Esophagus muscularis mucosa (tissue), 4 donors: Measurements from ENCODE around the gene TMEM59L. TPM values are rescaled to one million over a fixed set of nuclear protein-coding genes. Genes with fewer than 3 reads are reported as not detected.

Experiments used
- DNase-seq: peaks from one replicate; pipeline ENCODE4 v3.0.0-alpha.2; 2017; ENCODE audit errors: extremely low spot score
- H3K27ac ChIP-seq, 4 donors: fragments of 200-600 bp; sonication (generic); replicated peaks in 1 of 4; 1 replicate in 3 of 4; 2 replicates in 1 of 4; pipeline ENCODE4 v1.5.1; 2016 to 2019; ENCODE audit warnings: mild to moderate bottlenecking in 1 of 4
- H3K27me3 ChIP-seq, 4 donors: fragments of 200-600 bp; sonication (generic); one replicate each; pipeline versions ENCODE4 v1.5.1 to v1.6.0; 2016 to 2019
- H3K36me3 ChIP-seq, 4 donors: fragments of 200-600 bp; sonication (generic); one replicate each; pipeline ENCODE4 v1.5.1; 2016 to 2019
- H3K4me1 ChIP-seq, 4 donors: fragments of 200-600 bp; sonication (generic); one replicate each; pipeline ENCODE4 v1.5.1; 2016 to 2019
- H3K4me3 ChIP-seq, 4 donors: fragments of 200-600 bp; sonication (generic); 1 replicate in 2 of 4; 2 replicates in 2 of 4; pipeline ENCODE4 v1.5.1; 2016 to 2019; ENCODE audit warnings: mild to moderate bottlenecking in 4 of 4, moderate library complexity in 1 of 4
- H3K9me3 ChIP-seq, 4 donors: fragments of 200-600 bp; sonication (generic); 1 replicate in 3 of 4; 2 replicates in 1 of 4; pipeline ENCODE4 v1.5.1; 2016 to 2019
- EP300 ChIP-seq: sonication (generic); formaldehyde crosslinking; IDR thresholded peaks from one replicate; pipeline ENCODE4 v1.6.1; 2017; ENCODE audit warnings: antibody characterized with exemption
- POLR2A ChIP-seq: fragments of 450-650 bp; IDR thresholded peaks from one replicate; pipeline ENCODE4 v1.6.1; 2017; ENCODE audit warnings: antibody characterized with exemption, moderate library complexity, mild to moderate bottlenecking, low read depth
- POLR2AphosphoS5 ChIP-seq, 2 donors: sonication (generic); formaldehyde crosslinking; IDR thresholded peaks; one replicate each; pipeline ENCODE4 v1.6.1; 2017; ENCODE audit warnings: antibody characterized with exemption in 2 of 2
- WGBS: methylation state at CpG from one replicate; pipeline ENCODE4 v1.1.5; 2018; 5-methylcytosine and 5-hydroxymethylcytosine counted together
- intact Hi-C: fragments of 100-400 bp; cut with DNase I; formaldehyde crosslinking; loops from one replicate; pipeline ENCODE4 v1.15.1; 2023
- total RNA-seq, 4 donors: library from RNA; depleted of rRNA; stranded (reverse); fragments of >200 nt; gene quantifications; one replicate each; pipeline versions ENCODE4 v1.1.0 to v1.2.1, GENCODE V29; 2016
- TF ChIP-seq, protein P1 (sequence below), 3 experiments: fragments of 200-600 bp in 2 of 3; fragments of 450-650 bp in 1 of 3; sonication (generic) in 2 of 3; IDR thresholded peaks; one replicate each; pipeline ENCODE4 v1.5.1; 2017 to 2019; ENCODE audit warnings: antibody characterized with exemption in 3 of 3, mild to moderate bottlenecking in 2 of 3, moderate library complexity in 1 of 3

Gene TMEM59L
- total RNA-seq, 4 donors from 2014 or later = 2.4 to 3.6 (median 2.8) TPM

DNA sequence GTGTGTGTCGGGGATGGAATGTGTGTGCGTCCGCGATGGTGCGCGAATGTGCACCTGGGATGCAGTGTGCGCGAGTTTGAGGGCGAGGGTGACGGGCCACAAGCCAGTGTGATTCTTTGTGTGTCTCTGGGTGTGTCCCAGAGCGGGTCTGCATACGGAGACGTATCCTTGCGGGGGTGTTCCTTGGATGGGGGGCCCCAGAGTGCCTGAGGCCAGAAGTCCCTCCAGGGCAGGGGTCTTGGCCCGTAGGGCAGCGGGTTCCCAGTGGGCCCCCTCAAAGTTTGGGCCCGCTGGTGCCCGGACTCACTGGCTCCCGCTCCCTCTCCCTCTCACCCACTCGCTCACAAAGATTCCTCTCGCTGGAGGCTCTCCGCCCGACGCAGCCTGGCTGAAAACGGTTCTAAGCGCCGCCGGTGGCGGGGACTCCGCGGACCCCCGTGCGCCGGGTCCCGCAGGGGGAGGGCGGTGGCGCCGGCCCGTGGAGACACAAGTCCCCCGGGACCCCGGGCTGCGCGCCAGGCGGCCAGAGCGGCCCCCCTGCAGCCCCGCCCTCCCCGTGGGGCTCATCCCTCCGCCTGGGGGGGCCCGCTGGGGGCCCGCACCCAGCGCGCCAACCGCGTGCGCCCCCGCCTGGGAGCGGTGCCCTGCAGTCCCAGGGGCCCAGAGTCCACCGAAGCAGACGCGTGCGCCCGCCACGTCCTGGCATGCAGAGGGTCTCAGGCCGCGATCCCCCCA, 7.0 kb upstream of the TMEM59L start:
- peaks cover 22 to 52% (median 43%) of the 10 kb centered on the region in 4 donors for H3K4me1 ChIP-seq
- H3K27ac ChIP-seq = peak overlapping the region in 1 of 4 donors; percentile 24
- peak overlapping the region; percentile 39 to 56 (median 48) for H3K4me3 ChIP-seq

DNA sequence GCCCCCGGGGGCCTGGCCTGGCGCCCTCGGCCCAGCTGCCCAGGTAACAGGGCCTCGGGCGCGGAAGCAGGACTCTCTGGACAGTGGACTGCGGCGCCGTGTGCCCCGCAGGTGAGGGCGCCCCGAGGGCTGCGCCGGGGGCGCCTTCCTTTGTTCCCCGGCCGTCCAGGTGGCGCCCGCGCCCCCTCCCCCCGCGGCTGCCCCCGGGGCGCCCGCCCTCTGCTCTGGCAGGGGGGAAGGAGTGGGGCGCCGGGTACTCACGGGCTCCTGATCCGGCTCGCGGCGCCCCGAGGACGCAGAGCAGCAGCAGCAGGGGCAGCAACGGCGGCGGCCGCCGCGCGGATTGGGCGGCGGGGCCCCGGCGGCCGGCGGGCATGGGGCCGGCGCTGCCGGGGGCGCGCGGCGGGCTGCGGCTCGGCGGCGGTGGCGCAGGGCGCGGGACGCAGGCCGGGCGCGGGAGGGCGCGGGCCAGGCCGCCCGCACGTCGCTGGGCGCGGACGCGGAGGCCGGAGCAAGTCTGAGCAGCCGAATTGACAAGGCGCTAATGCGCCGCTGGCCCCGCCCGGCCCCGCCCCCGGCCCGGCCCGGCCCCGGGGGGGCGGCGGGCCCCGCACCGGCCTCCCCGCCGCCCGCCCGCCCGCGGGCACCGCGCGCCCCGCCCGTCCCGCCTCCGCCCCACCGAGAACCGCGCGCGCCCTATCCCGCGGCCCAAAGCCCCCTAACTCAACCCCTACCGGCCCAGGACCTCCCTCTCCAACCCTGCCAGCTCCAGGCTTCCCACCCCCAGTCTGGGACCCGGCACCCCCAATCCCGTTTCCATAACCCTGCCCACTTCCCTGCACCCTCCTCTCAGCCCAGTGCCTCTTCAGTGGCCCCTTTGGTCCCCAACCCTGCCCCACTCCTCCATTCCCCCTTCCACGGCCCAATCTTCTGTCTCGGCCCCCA, 6.1 kb upstream of the TMEM59L start, which contains the start of gene CRLF1:
CRLF1 (minus strand) TSS at position 519 of the 945 bp plus-strand sequence; CDS start at position 376, 143 bp downstream.
- peak within 1 kb of the TSS in 1 of 4 donors; percentile 24 for H3K27ac ChIP-seq
- intact Hi-C loops = no loop called here

More for the DNA sequence above, 7.0 kb upstream of the TMEM59L start:
- TF ChIP-seq POLR2A (no peak), POLR2AphosphoS5 (IDR thresholded peaks at IDR 0.05) (no peak), EP300 (no peak)
- TF ChIP-seq, protein P1, sequence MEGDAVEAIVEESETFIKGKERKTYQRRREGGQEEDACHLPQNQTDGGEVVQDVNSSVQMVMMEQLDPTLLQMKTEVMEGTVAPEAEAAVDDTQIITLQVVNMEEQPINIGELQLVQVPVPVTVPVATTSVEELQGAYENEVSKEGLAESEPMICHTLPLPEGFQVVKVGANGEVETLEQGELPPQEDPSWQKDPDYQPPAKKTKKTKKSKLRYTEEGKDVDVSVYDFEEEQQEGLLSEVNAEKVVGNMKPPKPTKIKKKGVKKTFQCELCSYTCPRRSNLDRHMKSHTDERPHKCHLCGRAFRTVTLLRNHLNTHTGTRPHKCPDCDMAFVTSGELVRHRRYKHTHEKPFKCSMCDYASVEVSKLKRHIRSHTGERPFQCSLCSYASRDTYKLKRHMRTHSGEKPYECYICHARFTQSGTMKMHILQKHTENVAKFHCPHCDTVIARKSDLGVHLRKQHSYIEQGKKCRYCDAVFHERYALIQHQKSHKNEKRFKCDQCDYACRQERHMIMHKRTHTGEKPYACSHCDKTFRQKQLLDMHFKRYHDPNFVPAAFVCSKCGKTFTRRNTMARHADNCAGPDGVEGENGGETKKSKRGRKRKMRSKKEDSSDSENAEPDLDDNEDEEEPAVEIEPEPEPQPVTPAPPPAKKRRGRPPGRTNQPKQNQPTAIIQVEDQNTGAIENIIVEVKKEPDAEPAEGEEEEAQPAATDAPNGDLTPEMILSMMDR (IDR thresholded peaks at IDR 0.05) = no peak
- no peak for DNase-seq
- 13% methylated on average over 7 of the region's 65 CpGs for WGBS
- intact Hi-C loops = no loop called here
- Histone ChIP-seq H3K36me3 (no peaks in the 10 kb centered on the region), H3K9me3 (no peaks in the 10 kb centered on the region), H3K27me3 (peaks cover 10 to 97% (median 59%) of the 10 kb centered on the region in 4 donors)

DNA sequence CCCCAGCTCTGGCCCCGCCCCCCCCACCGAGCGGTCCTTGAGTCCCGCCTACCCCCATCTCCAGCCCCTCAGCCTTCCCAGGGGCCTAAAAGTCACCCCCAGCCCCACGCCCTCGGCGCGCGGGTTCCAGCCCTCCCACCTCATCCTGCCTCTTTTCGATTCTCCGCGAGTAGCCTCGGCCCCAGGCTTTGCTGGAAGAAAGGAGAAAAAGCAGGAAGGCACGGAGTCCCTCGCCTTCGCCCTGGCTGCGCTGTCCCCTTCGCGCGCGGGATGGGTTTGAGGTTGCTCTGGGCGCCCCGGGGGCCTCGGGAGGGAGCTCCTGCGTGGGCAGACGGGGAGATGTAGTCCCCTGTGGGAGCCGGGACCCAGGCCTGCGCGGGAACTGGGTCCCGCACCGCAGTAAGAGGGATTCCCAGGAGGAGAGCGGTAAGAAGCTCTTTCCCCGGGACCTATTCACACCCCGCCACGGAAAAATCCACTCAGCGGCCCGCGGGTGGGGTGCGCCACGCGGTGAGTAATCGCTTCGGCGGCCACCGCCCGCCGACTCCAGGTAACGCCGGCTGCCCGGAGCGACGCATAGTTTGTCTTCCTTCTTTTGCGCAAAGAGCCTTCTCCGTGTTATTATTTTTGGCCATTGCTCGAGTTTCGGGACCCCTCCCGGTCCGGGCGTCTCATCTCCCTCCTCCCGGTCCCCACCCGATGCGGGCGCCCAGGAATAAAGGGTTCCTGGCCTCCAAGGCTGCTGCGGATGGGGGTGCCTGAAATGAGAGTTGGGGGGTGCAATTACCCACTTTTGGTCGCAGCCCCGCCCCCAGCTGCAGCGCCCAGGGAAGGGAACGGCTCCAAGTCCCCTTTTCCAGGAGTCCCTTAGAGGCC, 5.2 kb upstream of the TMEM59L start:
- Histone ChIP-seq H3K36me3 (no peaks in the 10 kb centered on the region), H3K27me3 (peaks cover 17 to 97% (median 76%) of the 10 kb centered on the region in 4 donors), H3K4me3 (peak overlapping the region; percentile 38 to 56 (median 43)), H3K4me1 (peaks cover 39 to 70% (median 60%) of the 10 kb centered on the region in 4 donors), H3K9me3 (no peaks in the 10 kb centered on the region), H3K27ac (no peak overlapping the region)
- intact Hi-C loops = no loop called here
- DNase-seq = no peak
- WGBS = 3% methylated on average over 28 of the region's 68 CpGs
- TF ChIP-seq POLR2A (no peak), EP300 (no peak), POLR2AphosphoS5 (IDR thresholded peaks at IDR 0.05) (no peak)
- TF ChIP-seq, protein P1 (IDR thresholded peaks at IDR 0.05) = no peak

More for the DNA sequence above, 6.1 kb upstream of the TMEM59L start, which contains the start of gene CRLF1:
- Histone ChIP-seq H3K27me3 (peaks cover 14 to 97% (median 67%) of the 10 kb centered on the region in 4 donors), H3K36me3 (no peaks in the 10 kb centered on the region), H3K9me3 (no peaks in the 10 kb centered on the region), H3K4me1 (peaks cover 30 to 60% (median 51%) of the 10 kb centered on the region in 4 donors), H3K4me3 (peak within 1 kb of the TSS; percentile 43 to 56 (median 48))
- no peak for DNase-seq
- 3% methylated on average over 8 of the region's 116 CpGs for WGBS
- no peak for TF ChIP-seq POLR2AphosphoS5 (IDR thresholded peaks at IDR 0.05)
- TF ChIP-seq, protein P1 (IDR thresholded peaks at IDR 0.05) = no peak
- no peak for TF ChIP-seq EP300
- no peak for TF ChIP-seq POLR2A
